ENCODE results near the gene FUBP3.

DNA sequence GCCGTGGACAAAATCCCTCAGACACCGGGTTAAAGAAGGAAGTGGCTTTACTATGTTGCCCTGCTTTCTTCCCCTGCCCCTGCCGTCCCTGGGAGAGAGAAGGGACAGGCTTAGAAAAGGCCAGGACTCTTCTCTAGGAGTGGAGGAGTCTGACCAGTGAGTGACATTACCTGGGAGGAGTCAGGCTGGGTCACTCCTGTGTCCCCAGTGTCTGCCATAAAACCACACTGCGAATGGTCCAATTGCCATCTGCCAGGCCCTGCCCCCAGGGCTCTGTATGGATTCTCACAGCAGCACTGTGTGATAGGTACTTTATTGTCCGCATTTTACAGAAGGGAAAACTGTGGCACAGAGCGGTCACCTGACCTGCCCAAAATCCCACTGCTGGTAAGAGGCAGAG, 31.3 kb upstream of the FUBP3 start:
- TF ChIP-seq CTCF (IDR thresholded peaks at IDR 0.05), result no peak
- TF ChIP-seq ZFX (IDR thresholded peaks at IDR 0.05; ENCODE audit: borderline replicate concordance), result no peak
